GM18907 (cell line): Measurements from ENCODE around the gene CAB39L.
A peak's percentile ranks its signal among the peaks of the same experiment; 100 is the strongest.

Experiments
- ATAC-seq: cut with Tn5 transposase; IDR thresholded peaks from one replicate; pipeline ENCODE4 v1.9.1; 2021; ENCODE audit warnings: mild to moderate bottlenecking, moderate library complexity; ENCODE audit not compliant: unreplicated experiment

CAB39L gene

GRCh38 chr13:49443357-49443703 is 534 bp downstream of the CAB39L start:
- ATAC-seq = no peak

- no peak for ATAC-seq
Measured at GRCh38 chr13:49441846-49442245, 2.0 kb downstream of the CAB39L start.

- no peak for ATAC-seq
Measured at GRCh38 chr13:49441312-49441711, 2.6 kb downstream of the CAB39L start.

GRCh38 chr13:49439609-49440008 is 4.3 kb downstream of the CAB39L start:
- ATAC-seq = no peak

GRCh38 chr13:49437705-49438104 is 6.2 kb downstream of the CAB39L start:
- ATAC-seq = no peak

- no peak for ATAC-seq
Measured at GRCh38 chr13:49436890-49437289, 7.0 kb downstream of the CAB39L start.

GRCh38 chr13:49435992-49436391 is 7.9 kb downstream of the CAB39L start:
- no peak for ATAC-seq

GRCh38 chr13:49429121-49429520 is 14.7 kb downstream of the CAB39L start:
- no peak for ATAC-seq

GRCh38 chr13:49428041-49428763 is 15.7 kb downstream of the CAB39L start:
- no peak for ATAC-seq

- no peak for ATAC-seq
Measured at GRCh38 chr13:49424011-49424560, 19.8 kb downstream of the CAB39L start.

- peak; percentile 75 for ATAC-seq
Measured at GRCh38 chr13:49421391-49421790, 22.5 kb downstream of the CAB39L start.

GRCh38 chr13:49419276-49419675 is 24.6 kb downstream of the CAB39L start:
- ATAC-seq = no peak

GRCh38 chr13:49418206-49418605 is 25.7 kb downstream of the CAB39L start:
- ATAC-seq = no peak

- ATAC-seq = no peak
Measured at GRCh38 chr13:49417161-49417560, 26.7 kb downstream of the CAB39L start.

- ATAC-seq = no peak
Measured at GRCh38 chr13:49412749-49413148, 31.1 kb downstream of the CAB39L start.

- no peak for ATAC-seq
Measured at GRCh38 chr13:49411353-49411752, 32.5 kb downstream of the CAB39L start.

- ATAC-seq = no peak
Measured at GRCh38 chr13:49410477-49410876, 33.4 kb downstream of the CAB39L start.

- no peak for ATAC-seq
Measured at GRCh38 chr13:49410006-49410405, 33.9 kb downstream of the CAB39L start.

- no peak for ATAC-seq
Measured at GRCh38 chr13:49409008-49409407, 34.9 kb downstream of the CAB39L start.

GRCh38 chr13:49407936-49408335 is 35.9 kb downstream of the CAB39L start:
- no peak for ATAC-seq

- no peak for ATAC-seq
Measured at GRCh38 chr13:49407068-49407467, 36.8 kb downstream of the CAB39L start.

- no peak for ATAC-seq
Measured at GRCh38 chr13:49404703-49405020, 39.2 kb downstream of the CAB39L start.
